A172 (cell line): ENCODE data around the gene ADNP. TPM values are rescaled to one million over a fixed set of nuclear protein-coding genes. Genes with fewer than 3 reads are reported as not detected.
"Not testable (repeated sequence)": the region's sequence is repeated elsewhere in the genome, so short reads cannot be mapped to it uniquely, and the experiment has no call there.

Experiments
- DNase-seq: peaks from one replicate; pipeline ENCODE4 v3.0.0-alpha.2; 2015; ENCODE audit warnings: low spot score
- total RNA-seq: library from RNA; depleted of rRNA; stranded (reverse); fragments of >200 nt; shearing (Covaris generic); gene quantifications from 2 replicates; pipeline ENCODE4 v1.2.3, GENCODE V29; 2014

Gene ADNP
- total RNA-seq, 1 experiment from 2014 or later = 23.2 TPM

DNA sequence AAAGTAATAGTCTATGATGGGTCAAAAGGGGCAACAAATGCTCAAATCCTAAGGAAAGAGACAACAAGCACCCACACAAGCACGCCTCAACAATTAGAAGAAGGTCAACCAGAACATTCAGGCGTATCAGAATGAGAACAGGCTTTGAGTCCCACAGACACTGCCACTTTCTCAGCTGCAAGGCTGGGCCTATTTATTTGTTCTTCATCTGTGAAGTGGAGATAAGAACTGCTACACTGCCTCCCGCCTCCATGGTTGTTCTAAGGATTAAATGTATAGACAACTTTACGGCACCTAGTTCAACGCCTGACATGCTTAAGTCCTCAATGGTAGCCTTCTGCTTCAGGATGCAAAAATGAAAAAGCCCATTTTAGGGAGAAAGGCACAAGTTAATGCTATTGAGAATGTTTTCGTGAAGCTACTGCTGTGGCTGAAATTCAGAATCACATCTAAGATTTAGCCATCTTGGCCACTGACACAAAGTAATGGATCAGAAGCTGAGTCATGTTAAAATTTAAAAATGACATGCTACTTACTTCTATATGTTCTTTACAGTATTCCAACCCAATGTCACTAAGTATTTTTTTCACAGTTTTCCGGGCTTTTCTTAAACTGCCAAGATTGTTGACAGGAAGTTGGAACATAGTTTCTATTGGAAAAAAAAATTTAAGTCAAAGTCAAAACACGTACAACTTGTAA, 27.7 kb downstream of the ADNP start:
- no peak for DNase-seq

DNA sequence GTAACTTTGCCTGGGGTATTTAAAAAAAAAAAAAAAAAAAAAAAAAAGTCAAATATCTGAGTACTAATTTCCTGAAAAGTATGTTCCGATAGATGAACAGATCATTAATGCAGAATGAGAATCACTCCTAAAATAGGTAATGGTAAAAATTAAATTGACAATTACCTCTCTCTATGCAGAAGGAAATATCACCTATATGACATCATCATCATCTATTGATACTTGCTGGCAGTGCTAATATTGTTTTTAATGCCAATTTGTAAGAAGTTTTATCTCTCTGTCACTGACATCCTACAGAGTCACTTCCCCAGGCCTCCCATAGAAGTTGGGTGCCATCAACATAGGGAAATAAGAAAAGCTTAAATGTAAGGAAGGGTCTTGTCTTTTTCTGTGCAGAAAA, 29.9 kb downstream of the ADNP start:
- no peak for DNase-seq

DNA sequence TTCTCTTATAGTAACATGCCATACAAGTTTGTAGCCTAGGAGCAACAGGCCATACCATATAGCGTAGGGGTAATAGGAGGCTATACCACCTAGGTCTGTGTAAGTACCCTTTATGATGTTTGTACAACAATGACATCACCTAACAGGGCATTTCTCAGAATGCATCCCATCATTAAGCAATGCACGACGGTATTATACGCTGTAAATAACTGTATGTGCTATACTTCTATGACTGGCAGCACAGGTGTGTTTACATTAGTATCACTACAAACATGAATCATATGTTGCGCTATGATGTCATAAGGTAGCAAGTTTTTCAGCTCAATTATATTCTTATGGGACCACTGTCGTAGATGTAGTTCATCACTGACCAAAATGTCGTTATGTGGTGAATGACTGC, 31.0 kb downstream of the ADNP start:
- DNase-seq = no peak

DNA sequence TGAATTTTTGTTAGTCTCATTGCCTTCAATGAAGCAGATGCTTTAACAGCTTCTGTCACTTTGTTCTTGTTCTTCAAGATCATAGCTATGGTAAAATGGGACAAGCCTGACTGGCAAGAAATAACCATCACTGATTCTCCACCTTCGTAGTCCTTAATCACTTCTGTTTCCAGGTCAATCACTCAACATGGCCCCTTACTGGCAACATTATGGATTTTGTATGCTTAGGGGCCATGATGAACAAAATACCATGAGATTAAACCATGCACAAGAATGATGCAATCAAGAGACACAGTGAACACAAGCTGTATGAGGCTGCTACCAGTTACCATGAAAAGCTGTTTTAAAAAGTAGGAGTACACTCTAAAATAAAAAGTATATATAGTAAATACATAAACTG, 32.8 kb downstream of the ADNP start:
- DNase-seq = no peak

DNA sequence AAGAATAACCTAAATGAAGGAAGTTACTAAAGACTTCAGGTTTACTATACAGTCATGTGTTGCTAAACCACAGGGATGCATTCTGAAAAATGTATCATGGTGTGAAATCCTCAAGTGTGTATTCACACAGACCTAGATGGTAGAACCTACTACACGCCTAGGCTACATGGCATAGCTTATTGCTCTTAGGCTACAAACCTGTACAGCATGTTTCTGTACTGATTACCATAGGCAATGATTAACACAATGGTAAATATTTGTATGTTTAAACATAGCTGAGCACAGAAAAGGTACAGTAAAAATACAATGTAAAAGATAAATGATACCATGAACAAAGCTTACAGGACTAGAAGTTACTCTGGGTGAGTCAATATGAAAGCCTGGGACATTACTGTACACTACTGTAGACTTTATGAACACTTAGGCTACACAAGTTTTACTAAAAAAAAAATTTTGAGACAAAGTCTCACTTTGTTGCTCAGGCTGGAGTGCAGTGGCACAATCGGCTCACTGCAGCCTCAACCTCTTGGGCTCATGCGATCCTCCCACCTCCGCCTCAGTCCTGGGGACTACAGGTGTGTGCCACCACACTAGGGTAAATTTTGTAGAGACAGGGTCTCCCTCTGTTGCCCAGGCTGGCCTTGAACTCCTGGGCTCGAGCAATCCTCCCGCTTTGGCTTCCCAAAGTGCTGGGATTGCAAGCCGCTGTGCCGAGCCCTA, 36.0 kb downstream of the ADNP start:
- DNase-seq = no peak

DNA sequence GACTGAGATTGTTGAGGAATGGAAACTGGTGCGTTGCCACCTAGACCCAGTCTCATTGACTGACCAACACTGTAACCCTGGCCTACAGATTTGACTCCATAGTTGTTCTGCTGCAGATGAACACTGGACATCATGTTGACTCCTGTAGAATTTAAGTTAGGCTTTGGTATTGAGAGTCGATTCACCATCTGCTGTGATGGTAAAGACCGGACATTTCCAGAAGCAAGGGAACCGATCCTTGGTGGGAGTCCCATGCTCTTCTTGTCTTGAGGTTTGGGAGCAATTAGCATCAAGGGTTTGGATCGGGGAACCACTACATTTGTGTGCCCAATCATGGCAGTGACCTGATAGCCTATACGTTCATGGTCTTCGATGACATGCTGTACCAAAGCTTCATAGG, 37.6 kb downstream of the ADNP start:
- no peak for DNase-seq

DNA sequence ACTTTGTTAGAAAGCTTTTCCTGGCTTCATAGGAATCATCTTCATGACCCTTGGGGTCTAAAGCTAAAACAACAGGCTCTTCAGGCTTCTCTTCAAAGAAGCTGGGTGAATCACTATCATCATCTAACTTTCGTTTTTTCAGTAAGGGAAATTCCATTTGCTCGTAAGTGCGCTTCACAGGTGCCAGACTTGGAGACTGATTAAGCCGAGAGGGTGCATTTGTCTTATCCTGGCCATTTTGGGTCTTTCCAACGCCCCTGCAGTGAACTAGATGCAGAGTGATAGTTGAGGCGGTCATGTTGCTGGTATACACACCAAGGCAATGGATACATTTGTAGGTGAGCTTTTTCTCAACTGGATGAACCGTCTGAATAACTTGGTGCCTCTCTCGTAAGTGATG, 38.8 kb downstream of the ADNP start:
- DNase-seq = no peak

DNA sequence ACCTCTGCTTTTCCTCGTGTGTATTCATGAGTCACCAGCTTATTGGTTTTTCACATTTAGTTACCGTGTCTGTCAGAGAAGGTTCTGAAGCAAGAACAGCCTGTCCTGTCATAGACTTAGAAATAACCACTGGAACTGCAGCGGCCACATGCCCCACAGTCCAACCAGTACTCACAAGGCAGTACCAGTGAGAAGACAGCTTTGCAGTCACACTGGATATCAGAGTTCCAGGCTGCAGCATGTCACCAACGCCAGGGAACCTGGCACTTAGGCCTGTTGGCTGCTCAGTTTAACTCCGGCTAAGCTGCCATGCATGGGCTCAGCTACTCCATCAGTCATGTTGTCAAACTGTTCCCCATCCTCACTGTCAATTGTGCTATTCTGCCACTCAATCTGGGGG, 40.1 kb downstream of the ADNP start:
- DNase-seq = no peak

DNA sequence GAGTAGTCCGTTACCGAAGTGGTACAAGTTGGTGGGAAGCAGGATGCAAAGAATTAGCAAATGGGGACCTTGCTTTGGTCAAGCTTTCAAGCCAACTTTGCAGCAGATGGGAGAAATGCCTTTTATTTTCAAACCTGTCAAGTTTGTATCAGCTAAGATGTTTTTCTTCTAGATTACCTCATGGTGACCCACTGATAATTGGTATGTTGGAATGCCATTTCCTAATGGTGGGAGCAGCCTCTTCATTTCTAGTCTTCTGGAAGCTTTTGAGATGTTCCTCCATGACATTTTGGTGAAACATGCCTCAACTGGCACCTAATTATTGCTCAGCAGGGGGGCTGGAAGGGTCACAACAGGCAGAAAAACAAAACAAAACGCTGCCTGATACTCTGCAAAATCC, 43.7 kb downstream of the ADNP start:
- no peak for DNase-seq

DNA sequence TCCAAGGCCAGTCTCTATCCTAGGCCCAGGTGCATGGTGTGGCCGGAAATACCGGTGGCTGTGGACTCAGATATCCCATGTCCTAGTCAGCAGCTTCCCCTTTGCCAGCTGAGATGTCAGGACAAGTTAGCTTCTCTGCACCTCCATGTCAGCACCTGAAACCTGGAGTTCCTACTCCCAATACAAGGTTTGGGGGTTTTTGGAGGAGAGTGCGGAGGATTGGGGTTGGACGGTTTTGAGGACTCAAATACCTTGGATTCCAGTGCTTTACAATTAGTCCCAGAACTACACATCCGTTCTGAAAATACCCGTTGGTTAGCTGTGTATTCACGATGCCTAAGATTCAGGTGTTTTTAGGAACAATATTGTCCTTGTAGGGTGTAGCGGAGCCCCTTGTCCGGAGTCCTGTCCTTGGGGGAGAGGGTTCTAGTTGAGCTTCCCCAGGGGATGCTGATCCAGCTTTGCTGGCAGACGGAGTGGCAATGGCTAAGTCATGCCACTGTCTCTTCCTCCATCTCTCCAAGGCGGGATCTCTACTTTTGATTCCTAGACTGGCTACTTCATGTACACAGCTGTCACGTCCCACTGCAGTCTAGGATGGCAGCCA, 45.0 kb downstream of the ADNP start:
- DNase-seq = no peak

DNA sequence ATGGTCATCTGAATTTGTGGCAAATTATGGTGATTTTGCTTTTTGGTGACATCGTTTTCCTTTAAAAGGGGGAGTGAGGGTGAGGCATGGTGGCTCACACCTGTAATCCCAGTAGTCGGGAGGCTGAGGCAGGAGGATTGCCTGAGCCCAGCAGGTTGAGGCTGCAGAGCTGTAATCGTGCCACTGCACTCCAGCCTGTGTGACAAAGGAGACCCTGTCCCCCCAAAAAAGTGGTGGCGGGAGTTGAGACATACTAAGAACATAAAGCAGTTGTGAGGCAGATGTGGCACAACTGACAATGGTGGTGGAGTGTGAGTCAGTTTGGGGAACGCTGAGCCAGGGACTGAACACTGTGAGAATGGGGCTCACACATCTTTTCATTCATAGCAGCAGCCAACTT, 45.5 kb downstream of the ADNP start:
- no peak for DNase-seq

DNA sequence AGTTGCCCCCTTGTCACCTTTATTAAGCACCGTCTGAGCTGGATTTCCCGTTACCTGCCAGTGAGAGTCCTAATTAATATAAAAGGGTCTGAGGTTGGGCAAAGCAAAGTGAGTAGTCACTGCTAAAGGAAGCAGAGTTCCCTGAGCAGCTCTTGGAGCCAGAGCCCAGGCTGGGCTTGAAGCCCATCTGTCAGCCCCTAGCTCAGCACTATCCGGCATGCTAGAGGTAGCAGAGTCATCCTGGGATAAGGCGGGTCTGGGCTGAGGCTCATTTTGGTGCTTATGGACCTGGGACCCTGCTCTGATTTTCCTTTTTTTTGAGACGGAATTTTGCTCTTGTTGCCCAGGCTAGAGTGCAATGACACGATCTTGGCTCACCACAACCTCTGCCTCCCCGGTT, 46.2 kb downstream of the ADNP start:
- DNase-seq = no peak

DNA sequence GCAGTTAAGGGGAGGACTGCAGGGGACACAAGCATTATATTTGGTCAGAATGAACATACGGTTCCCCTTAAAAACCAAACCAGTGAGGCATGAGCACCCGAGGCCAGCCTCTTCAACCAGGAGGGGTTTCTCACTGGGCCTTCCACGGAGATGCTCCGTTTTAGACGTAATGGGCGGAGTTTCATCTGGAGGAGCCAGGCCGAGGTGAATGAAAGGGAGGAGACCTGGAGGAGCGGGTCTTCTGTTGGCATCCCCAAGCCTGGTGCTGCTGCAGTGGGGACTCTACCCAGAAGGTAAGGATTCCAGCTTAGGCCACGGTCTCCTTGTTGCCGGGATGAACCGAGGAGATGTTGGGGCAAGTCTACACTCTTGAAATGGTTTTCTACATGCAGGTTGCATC, 47.4 kb downstream of the ADNP start:
- DNase-seq = no peak

DNA sequence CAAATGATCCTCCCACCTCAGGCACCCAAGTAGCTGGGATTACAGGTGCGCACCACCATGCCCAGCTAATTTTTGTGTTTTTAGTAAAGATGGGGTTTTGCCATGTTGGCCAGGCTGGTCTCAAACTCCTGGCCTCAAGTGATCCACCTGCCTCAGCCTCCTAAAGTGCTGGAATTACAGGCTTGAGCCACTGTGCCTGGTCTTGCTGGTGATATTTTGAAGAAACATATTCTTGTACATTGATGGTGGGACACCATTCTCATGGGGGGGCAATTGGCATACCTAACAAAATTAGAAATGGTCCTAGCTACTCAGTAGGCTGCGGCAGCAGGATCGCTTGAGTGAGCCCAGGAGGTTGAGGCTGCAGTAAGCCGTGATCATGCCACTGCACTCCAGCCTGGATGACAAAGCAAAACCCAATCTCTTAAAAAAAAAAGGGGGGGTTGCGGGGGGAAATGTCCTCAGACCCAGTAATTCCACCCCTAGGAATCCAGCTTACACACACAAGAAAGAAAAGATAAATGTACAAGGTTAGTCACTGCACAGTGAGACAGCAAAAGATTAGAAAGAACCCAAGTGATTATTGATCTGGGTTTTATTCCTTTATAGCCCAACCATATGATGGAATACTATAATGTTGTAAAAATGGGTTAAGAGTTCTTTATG, 49.3 kb downstream of the ADNP start:
- DNase-seq = not testable (repeated sequence)

DNA sequence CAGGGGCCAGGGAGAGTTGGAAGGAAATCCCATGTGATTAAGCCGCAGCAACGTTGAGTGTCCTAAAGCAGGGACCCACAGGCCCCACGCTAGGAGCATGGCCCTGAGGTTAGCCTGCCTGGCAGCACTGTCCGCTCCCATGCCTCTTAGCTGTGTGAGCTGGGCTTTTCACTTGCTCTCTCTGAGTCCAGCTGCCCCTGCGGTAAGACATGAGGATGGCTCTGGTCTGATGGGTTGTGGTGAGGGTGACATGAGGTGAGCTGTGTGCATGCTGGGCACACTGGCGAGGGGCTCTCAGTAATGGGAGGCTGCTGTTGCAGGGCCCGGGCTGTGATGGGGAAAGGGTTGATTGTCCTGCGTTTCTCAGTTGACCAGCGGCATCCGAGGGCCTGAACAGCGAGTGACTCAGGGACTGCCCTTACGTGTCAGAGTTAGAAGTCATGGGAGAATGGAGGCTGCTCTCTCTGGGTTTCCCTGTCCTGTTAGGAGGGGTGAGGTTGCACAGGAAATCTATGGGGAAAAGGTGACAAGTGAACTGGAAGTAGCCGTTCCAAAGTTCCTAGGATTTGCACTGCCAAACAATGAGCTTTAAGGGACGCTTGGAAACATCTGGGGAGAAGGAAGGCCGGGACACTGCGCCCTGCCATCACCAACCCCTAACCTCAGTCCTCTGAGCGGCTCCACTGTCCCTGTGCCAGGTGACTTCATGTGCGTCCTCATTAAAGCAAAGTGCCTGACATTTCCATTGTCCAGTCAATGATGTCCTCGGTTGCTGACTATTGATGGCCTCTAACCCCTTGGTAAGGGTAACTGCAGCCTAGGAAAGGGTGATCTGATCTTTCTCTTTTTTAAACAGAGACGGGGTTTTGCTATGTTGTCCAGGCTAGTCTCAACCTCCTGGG, 51.3 kb downstream of the ADNP start:
- DNase-seq = no peak

DNA sequence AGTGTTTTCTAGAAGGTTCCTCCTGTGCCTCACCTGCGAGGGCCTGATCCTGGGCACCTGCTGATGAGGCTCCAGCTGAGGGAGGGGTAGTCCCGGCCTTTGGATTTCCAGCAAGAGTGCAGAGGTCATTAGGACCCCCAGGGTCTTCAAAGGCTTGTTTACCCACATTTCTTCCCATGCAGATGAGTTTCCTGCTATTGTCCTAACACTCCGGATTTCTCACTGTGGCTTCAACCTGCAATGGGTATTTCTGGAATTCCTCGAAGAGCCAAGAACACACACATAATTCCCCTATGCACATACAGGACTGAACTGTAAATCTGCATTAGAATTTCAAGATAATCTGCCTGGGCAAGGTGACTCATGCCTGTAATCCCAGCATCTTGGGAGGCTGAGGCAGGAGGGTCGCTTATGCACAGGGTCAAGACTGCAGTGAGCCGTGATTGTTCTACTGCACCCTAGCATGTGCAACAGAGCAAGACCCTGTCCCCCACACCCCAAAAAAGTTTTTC, 53.9 kb downstream of the ADNP start:
- DNase-seq = no peak

DNA sequence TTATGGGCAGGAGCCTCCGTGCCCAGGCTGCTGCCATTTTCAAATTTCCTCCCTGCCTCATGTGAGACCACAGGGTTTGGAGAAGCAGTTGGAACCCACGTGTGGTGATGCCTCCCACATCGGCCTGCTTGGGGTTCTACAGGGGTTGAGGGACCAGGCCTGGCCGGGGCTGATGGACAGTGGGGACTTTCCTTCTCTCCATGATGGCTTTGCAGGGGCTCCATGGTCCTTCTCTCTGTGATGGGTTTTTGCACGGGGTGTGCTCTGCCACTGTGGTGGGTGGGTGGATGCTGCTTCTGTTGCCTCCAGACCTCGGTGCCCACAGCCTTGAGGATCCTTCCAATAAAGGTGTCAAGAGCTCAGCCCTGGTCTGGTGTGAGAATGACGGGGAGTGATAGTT, 54.4 kb downstream of the ADNP start:
- no peak for DNase-seq

DNA sequence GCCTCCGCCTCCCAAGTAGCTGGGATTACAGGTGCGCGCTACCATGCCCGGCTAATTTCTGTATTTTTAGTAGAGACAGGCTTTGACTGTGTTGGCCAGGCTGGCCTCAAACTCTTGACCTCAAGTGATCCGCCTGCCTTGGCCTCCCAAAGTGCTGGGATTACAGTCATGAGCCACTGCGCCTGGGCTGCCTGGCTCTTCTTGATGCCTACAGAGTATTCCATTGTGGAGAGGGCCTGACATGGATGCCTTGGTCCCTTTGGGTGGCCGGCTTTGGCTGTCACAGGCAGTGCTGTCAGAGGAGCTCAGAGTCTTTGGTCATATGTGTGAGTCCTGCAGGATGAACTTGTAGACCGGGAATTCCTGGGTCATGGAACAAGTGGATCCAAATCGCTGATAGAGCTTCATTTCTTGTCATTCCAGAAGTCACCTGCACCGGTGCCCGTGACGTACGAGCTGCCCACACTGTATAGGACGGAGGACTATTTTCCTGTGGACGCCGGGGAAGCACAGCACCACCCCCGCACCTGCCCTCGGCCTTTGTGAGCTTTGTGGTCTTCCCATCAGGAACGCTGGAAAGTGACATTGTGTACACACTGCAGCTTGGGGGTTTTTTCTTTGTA, 55.1 kb downstream of the ADNP start:
- no peak for DNase-seq

DNA sequence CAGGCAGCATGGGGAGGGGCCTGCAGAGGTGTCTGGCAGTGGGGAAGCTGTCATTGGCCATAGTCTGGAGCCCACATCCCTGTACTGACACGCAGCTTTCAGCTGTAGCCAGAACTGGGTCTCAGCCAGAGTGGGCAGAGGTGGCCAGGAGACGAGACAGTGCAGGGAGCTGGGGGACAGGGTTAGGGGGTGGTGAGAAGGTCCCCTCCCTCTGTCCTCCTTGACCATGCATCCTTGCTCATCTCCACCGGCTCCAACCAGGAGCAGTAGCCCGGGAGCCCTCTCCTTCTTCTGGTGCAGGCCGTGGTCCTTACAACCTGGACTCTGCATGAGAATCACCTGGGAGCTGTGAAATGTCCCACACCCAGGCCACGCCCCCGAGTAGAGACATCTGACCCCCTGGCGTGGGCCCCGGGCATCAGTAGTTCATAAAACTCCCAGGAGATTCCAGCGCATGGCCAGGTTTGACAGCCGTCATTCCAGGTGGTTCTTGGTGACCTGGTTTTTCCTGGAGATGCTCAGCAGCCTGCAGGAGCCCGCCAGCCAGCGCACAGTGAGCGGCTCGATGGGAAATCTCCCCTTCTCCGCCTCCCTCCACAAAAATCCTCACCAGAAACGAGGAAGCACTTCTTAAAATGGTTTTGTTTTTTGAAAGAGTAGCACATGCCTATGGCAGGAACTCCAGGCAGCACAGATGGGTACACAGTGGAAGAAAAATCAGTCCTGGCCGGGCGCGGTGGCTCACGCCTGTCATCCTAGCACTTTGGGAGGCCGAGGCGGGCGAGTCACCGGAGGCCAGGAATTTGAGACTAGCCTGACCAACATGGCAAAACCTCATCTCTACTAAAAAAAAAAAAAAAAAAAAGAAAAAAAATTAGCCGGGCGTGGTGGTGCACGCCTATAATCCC, 56.2 kb downstream of the ADNP start:
- no peak for DNase-seq
